IPS DF 6.9 (cell line): ENCODE measurements around the gene PRDX6.
"Not testable (repeated sequence)": the region's sequence is repeated elsewhere in the genome, so short reads cannot be mapped to it uniquely, and the experiment has no call there.

Experiments
- DNase-seq: peaks from one replicate; pipeline ENCODE4 v3.0.0-alpha.2; 2013; ENCODE audit warnings: low read depth, low spot score
- H3K27ac ChIP-seq: one replicate; pipeline ENCODE4 v1.5.1; 2013; ENCODE audit warnings: low read length, control low read depth
- H3K27me3 ChIP-seq: 2 replicates; pipeline ENCODE4 v1.6.1; 2013; ENCODE audit warnings: mild to moderate bottlenecking, low read length; ENCODE audit not compliant: control insufficient read depth, insufficient read depth
- H3K36me3 ChIP-seq: 2 replicates; pipeline ENCODE4 v1.6.1; 2013; ENCODE audit warnings: low read length; ENCODE audit not compliant: control insufficient read depth, insufficient read depth
- H3K4me1 ChIP-seq: 2 replicates; pipeline ENCODE4 v1.6.1; 2013; ENCODE audit warnings: low read length; ENCODE audit not compliant: control insufficient read depth, insufficient read depth
- H3K4me3 ChIP-seq: 2 replicates; pipeline ENCODE4 v1.5.1; 2013; ENCODE audit warnings: mild to moderate bottlenecking, low read length
- H3K9me3 ChIP-seq: 2 replicates; pipeline ENCODE4 v1.6.1; 2013; ENCODE audit warnings: low read length, inconsistent platforms; ENCODE audit not compliant: control insufficient read depth, insufficient read depth
- WGBS: extraction: QIAGEN DNeasy Blood & Tissue Kit; methylation state at CpG from one replicate; pipeline ENCODE4 v1.1.7; 2013; ENCODE audit warnings: mixed read lengths, missing lambda C conversion rate; ENCODE audit not compliant: insufficient read length, insufficient coverage; 5-methylcytosine and 5-hydroxymethylcytosine counted together

PRDX6 gene

DNA sequence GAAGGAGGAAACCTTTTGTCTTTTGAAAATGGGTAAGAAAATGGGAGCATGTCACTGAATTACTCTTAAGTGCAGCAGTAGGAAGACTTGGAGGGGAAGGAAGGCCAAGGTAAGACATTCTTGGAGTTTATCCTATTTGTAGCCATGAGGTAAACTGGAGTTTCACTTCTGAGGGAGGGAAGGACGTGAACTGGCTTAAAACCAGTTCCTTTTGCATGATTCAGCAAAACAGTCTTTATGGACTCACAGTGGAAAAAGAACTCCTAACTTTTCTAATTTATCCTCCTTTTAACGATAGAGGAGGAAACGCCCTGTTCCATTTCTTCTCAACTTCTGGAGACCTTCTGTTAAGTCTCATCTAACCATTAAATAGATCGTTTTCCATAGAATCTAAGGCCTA is 2.5 kb downstream of the PRDX6 start:
- no peak for DNase-seq
- Histone ChIP-seq H3K27ac (no peak overlapping the region), H3K9me3 (no peaks in the 10 kb centered on the region), H3K27me3 (no peaks in the 10 kb centered on the region), H3K4me1 (no peaks in the 10 kb centered on the region), H3K36me3 (peaks cover 20% of the 10 kb centered on the region; the same call in 1 of the 2 replicates), H3K4me3 (no peak overlapping the region)
- WGBS = no CpG with 5 or more reads among the region's 4 CpGs

DNA sequence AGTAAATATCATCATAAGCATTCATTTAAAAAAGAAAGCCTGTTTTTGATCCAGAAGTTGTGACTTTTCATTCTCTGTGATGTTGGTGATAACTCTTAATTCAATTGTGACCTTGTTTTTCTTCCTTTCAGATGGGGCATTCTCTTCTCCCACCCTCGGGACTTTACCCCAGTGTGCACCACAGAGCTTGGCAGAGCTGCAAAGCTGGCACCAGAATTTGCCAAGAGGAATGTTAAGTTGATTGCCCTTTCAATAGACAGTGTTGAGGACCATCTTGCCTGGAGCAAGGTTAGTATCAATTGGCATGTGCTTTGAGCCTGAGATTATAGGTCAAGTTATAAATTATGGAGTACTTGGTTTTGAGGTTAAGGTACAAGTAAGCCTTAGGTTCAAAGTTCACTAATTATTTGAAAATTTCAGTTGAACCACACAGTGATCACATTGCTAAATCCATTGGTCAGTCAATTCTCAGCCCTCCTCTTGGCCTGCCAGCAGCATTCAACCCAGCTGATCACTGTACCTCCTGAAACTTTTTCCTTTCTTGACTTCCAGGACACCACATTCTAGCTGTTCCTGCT is 4.1 kb downstream of the PRDX6 start:
- Histone ChIP-seq H3K36me3 (peaks cover 29% of the 10 kb centered on the region), H3K27me3 (no peaks in the 10 kb centered on the region), H3K27ac (no peak overlapping the region), H3K4me3 (no peak overlapping the region), H3K4me1 (no peaks in the 10 kb centered on the region), H3K9me3 (no peaks in the 10 kb centered on the region)
- WGBS = no CpG with 5 or more reads among the region's 1 CpG
- DNase-seq = no peak

GRCh38 chr1:173482683-173483082 is 5.5 kb downstream of the PRDX6 start:
- no CpG with 5 or more reads among the region's 1 CpG for whole genome bisulfite sequencing
- no peak for DNase-seq
- no peak overlapping the region for H3K27ac ChIP-seq
- no peak overlapping the region for H3K4me3 ChIP-seq
- no peaks in the 10 kb centered on the region for H3K4me1 ChIP-seq
- peaks cover 36% of the 10 kb centered on the region for H3K36me3 ChIP-seq
- no peaks in the 10 kb centered on the region for H3K27me3 ChIP-seq
- no peaks in the 10 kb centered on the region for H3K9me3 ChIP-seq

- Histone ChIP-seq H3K9me3 (no peaks in the 10 kb centered on the region), H3K36me3 (peaks cover 37% of the 10 kb centered on the region), H3K4me3 (no peak overlapping the region), H3K27me3 (no peaks in the 10 kb centered on the region), H3K4me1 (no peaks in the 10 kb centered on the region), H3K27ac (no peak overlapping the region)
- whole genome bisulfite sequencing = no CpG with 5 or more reads among the region's 2 CpGs
- no peak for DNase-seq
Measured at GRCh38 chr1:173484276-173484675, 7.1 kb downstream of the PRDX6 start.

GRCh38 chr1:173485401-173485800 is 8.3 kb downstream of the PRDX6 start:
- DNase-seq = no peak
- WGBS = no CpG with 5 or more reads among the region's 7 CpGs

DNA sequence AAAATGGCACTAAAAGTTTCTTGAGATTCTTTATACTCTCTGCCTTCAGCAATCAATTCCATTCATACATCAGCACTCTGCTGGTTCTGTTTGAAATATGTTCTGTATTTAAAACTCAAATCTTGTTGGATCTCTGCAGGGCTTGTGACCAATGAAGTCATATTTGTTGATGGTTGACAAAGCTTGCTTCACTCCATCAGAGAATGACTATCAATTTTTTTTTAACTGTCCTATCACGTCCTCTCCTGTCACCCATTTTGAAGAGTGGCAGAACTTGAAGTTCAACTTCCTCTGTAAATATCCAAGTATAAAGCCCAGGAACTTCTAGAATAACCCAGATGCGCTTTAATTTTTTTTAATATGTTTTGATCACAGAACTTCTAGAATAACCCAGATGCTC is 10.9 kb downstream of the PRDX6 start:
- no peak for DNase-seq
- H3K27me3 ChIP-seq = no peaks in the 10 kb centered on the region
- no peaks in the 10 kb centered on the region for H3K9me3 ChIP-seq
- H3K4me1 ChIP-seq = no peaks in the 10 kb centered on the region
- H3K4me3 ChIP-seq = no peak overlapping the region
- no CpG with 5 or more reads among the region's 2 CpGs for WGBS
- H3K27ac ChIP-seq = no peak overlapping the region
- H3K36me3 ChIP-seq = peaks cover 23% of the 10 kb centered on the region

More at GRCh38 chr1:173485401-173485800, 8.3 kb downstream of the PRDX6 start:
- Histone ChIP-seq H3K36me3 (peaks cover 37% of the 10 kb centered on the region), H3K4me3 (no peak overlapping the region), H3K4me1 (no peaks in the 10 kb centered on the region), H3K27me3 (no peaks in the 10 kb centered on the region), H3K9me3 (no peaks in the 10 kb centered on the region), H3K27ac (no peak overlapping the region)

- Histone ChIP-seq H3K9me3 (peaks cover 2% of the 10 kb centered on the region; the same call in 1 of the 2 replicates), H3K27me3 (no peaks in the 10 kb centered on the region), H3K4me1 (no peaks in the 10 kb centered on the region), H3K4me3 (no peak overlapping the region), H3K27ac (no peak overlapping the region), H3K36me3 (peaks cover 17% of the 10 kb centered on the region)
- no peak for DNase-seq
- WGBS = no CpG with 5 or more reads among the region's 5 CpGs
Measured at GRCh38 chr1:173489149-173489600, 12.0 kb downstream of the PRDX6 start.

GRCh38 chr1:173489929-173490328 is 12.8 kb downstream of the PRDX6 start:
- no peaks in the 10 kb centered on the region for H3K27me3 ChIP-seq
- no peaks in the 10 kb centered on the region for H3K4me1 ChIP-seq
- H3K9me3 ChIP-seq = peaks cover 2% of the 10 kb centered on the region; the same call in 1 of the 2 replicates
- no peak overlapping the region for H3K4me3 ChIP-seq
- H3K36me3 ChIP-seq = peaks cover 17% of the 10 kb centered on the region
- H3K27ac ChIP-seq = no peak overlapping the region
- WGBS = no CpG with 5 or more reads among the region's 3 CpGs
- no peak for DNase-seq

- H3K36me3 ChIP-seq = peaks cover 8% of the 10 kb centered on the region; the same call in 1 of the 2 replicates
- no peak overlapping the region for H3K27ac ChIP-seq
- H3K4me3 ChIP-seq = no peak overlapping the region
- DNase-seq = no peak
- no peaks in the 10 kb centered on the region for H3K4me1 ChIP-seq
- H3K9me3 ChIP-seq = peaks cover 2% of the 10 kb centered on the region; the same call in 1 of the 2 replicates
- H3K27me3 ChIP-seq = no peaks in the 10 kb centered on the region
- no CpG with 5 or more reads among the region's 2 CpGs for WGBS
Measured at GRCh38 chr1:173491508-173491907, 14.4 kb downstream of the PRDX6 start.

- H3K27ac ChIP-seq, H3K27me3 ChIP-seq, H3K9me3 ChIP-seq, H3K36me3 ChIP-seq, H3K4me1 ChIP-seq, DNase-seq, H3K4me3 ChIP-seq: not testable (repeated sequence)
- no CpG with 5 or more reads among the region's 8 CpGs for WGBS
Measured at GRCh38 chr1:173493125-173493524, 16.0 kb downstream of the PRDX6 start.

- Histone ChIP-seq H3K9me3 (peaks cover 3% of the 10 kb centered on the region), H3K36me3 (no peaks in the 10 kb centered on the region), H3K27ac (no peak overlapping the region), H3K4me1 (no peaks in the 10 kb centered on the region), H3K4me3 (no peak overlapping the region), H3K27me3 (no peaks in the 10 kb centered on the region)
- no CpG with 5 or more reads among the region's 8 CpGs for WGBS
- no peak for DNase-seq
Measured at GRCh38 chr1:173495609-173496267, 18.6 kb downstream of the PRDX6 start.
